Fibroblast of lung (primary cell): Measurements from ENCODE around the gene LDHAL6A. TPM values are rescaled to one million over a fixed set of nuclear protein-coding genes. Genes with fewer than 3 reads are reported as not detected.

ENCODE experiments used
- DNase-seq, 2 donors: peaks; one replicate each; pipeline versions ENCODE4 v3.0.0 to v3.0.0-alpha.2; 2010; ENCODE audit warnings: low read depth in 2 of 2
- H2AFZ ChIP-seq: 2 replicates; pipeline ENCODE4 v1.5.1; 2012; ENCODE audit warnings: low read length, control low read depth, inconsistent platforms
- H3K27ac ChIP-seq: 2 replicates; pipeline ENCODE4 v1.5.1; 2011; ENCODE audit warnings: low read length, control low read depth; ENCODE audit not compliant: insufficient read depth
- H3K27me3 ChIP-seq: 2 replicates; pipeline ENCODE4 v1.5.1; 2011; ENCODE audit warnings: mild to moderate bottlenecking, low read length; ENCODE audit not compliant: control insufficient read depth, insufficient read depth
- H3K36me3 ChIP-seq: 2 replicates; pipeline ENCODE4 v1.5.1; 2011; ENCODE audit warnings: low read length; ENCODE audit not compliant: control insufficient read depth, insufficient read depth
- H3K4me1 ChIP-seq: 2 replicates; pipeline ENCODE4 v1.5.1; 2011; ENCODE audit warnings: low read length; ENCODE audit not compliant: control insufficient read depth, insufficient read depth; ENCODE audit errors: extremely low read depth
- H3K4me2 ChIP-seq: 2 replicates; pipeline ENCODE4 v1.5.1; 2011; ENCODE audit warnings: low read length, control low read depth; ENCODE audit not compliant: insufficient read depth; ENCODE audit errors: extremely low read depth
- H3K4me3 ChIP-seq, 4 experiments: fragments of 200-600 bp in 1 of 4; sonication (generic) in 1 of 4; replicated peaks in 1 of 4; 2 replicates each; pipeline ENCODE4 v1.5.1; 2011 to 2016; ENCODE audit warnings: low read length in 4 of 4, low read depth in 3 of 4, mild to moderate bottlenecking in 3 of 4, control low read depth in 2 of 4, inconsistent platforms in 1 of 4, mixed read lengths in 1 of 4; ENCODE audit not compliant: insufficient read depth in 1 of 4; ENCODE audit errors: control extremely low read depth in 1 of 4
- H3K79me2 ChIP-seq: 2 replicates; pipeline ENCODE4 v1.5.1; 2012; ENCODE audit warnings: mild to moderate bottlenecking, low read length, inconsistent platforms; ENCODE audit not compliant: control insufficient read depth, insufficient read depth
- H3K9ac ChIP-seq: 2 replicates; pipeline ENCODE4 v1.5.1; 2011; ENCODE audit warnings: mild to moderate bottlenecking, low read length, control low read depth; ENCODE audit not compliant: insufficient read depth
- H3K9me3 ChIP-seq: 2 replicates; pipeline ENCODE4 v1.5.1; 2012; ENCODE audit warnings: low read depth, low read length; ENCODE audit not compliant: control insufficient read depth, insufficient read depth
- H4K20me1 ChIP-seq: 2 replicates; pipeline ENCODE4 v1.5.1; 2011; ENCODE audit warnings: low read length; ENCODE audit not compliant: control insufficient read depth, insufficient read depth; ENCODE audit errors: extremely low read depth
- CTCF ChIP-seq, 2 donors: IDR thresholded peaks in 1 of 2; conservative IDR thresholded peaks in 1 of 2; 1 replicate in 1 of 2; 2 replicates in 1 of 2; pipeline ENCODE4 v1.5.1; 2011 to 2012; ENCODE audit warnings: low read length in 2 of 2, control low read depth in 1 of 2, inconsistent platforms in 1 of 2, low read depth in 1 of 2, mild to moderate bottlenecking in 1 of 2
- EZH2 ChIP-seq: IDR thresholded peaks from 2 replicates; pipeline ENCODE4 v1.5.1; 2012; ENCODE audit warnings: low read length, control low read depth, mild to moderate bottlenecking; ENCODE audit errors: missing control alignments
- polyA plus RNA-seq, 2 donors: library from polyadenylated mRNA; depleted of rRNA in 1 of 2; stranded (reverse) in 1 of 2; unstranded in 1 of 2; fragments of >200 nt; gene quantifications; 2 replicates each; pipeline ENCODE4 v1.2.1, GENCODE V29; 2011 to 2012; ENCODE audit warnings: missing spikeins in 1 of 2
- total RNA-seq: library from RNA; depleted of rRNA; stranded (reverse); fragments of >200 nt; gene quantifications from 2 replicates; pipeline ENCODE4 v1.2.1, GENCODE V29; 2014

The LDHAL6A gene
- total and polyA plus RNA-seq, 2 donors (not counting 1 experiment from before 2014, with no cell fraction given): not detected

- Histone ChIP-seq H3K4me2 (no peak overlapping the region), H3K9me3 (no peaks in the 10 kb centered on the region), H3K9ac (no peak overlapping the region), H3K36me3 (no peaks in the 10 kb centered on the region), H2AFZ (no peak overlapping the region), H4K20me1 (no peaks in the 10 kb centered on the region), H3K27ac (no peak overlapping the region), H3K79me2 (no peaks in the 10 kb centered on the region), H3K4me1 (no peaks in the 10 kb centered on the region), H3K4me3 (no peak overlapping the region), H3K27me3 (no peaks in the 10 kb centered on the region)
- TF ChIP-seq EZH2 (no peak), CTCF (conservative IDR thresholded peaks at IDR 0.05 in 1 of 2, IDR thresholded peaks at IDR 0.05 in 1 of 2; ENCODE audit: low read depth in 1 of 2, low read length in 2 of 2) (no peak)
- no peak for DNase-seq
Measured at GRCh38 chr11:18449251-18449650, 6.4 kb upstream of the LDHAL6A start.

- no peaks in the 10 kb centered on the region for H3K9me3 ChIP-seq
- H3K4me2 ChIP-seq: no peak overlapping the region
- H3K27me3 ChIP-seq: no peaks in the 10 kb centered on the region
- no peak overlapping the region for H2AFZ ChIP-seq
- no peaks in the 10 kb centered on the region for H3K79me2 ChIP-seq
- no peaks in the 10 kb centered on the region for H3K4me1 ChIP-seq
- peak in 1 of 2 donors; percentile 28 for DNase-seq
- H3K9ac ChIP-seq: no peak overlapping the region
- H4K20me1 ChIP-seq: no peaks in the 10 kb centered on the region
- no peak overlapping the region for H3K27ac ChIP-seq
- no peaks in the 10 kb centered on the region for H3K36me3 ChIP-seq
- TF ChIP-seq CTCF (conservative IDR thresholded peaks at IDR 0.05 in 1 of 2, IDR thresholded peaks at IDR 0.05 in 1 of 2; ENCODE audit: low read depth in 1 of 2, low read length in 2 of 2) (no peak), EZH2 (no peak)
- no peak overlapping the region for H3K4me3 ChIP-seq
Measured at GRCh38 chr11:18452927-18453326, 2.7 kb upstream of the LDHAL6A start.

GRCh38 chr11:18457450-18457849, 1.8 kb downstream of the LDHAL6A start:
- Histone ChIP-seq H2AFZ (no peak overlapping the region), H3K4me2 (no peak overlapping the region), H3K79me2 (no peaks in the 10 kb centered on the region), H3K9me3 (no peaks in the 10 kb centered on the region), H3K36me3 (no peaks in the 10 kb centered on the region), H3K4me1 (no peaks in the 10 kb centered on the region), H3K27ac (no peak overlapping the region), H4K20me1 (no peaks in the 10 kb centered on the region), H3K4me3 (no peak overlapping the region), H3K27me3 (no peaks in the 10 kb centered on the region), H3K9ac (no peak overlapping the region)
- no peak for TF ChIP-seq EZH2
- TF ChIP-seq CTCF (conservative IDR thresholded peaks at IDR 0.05 in 1 of 2, IDR thresholded peaks at IDR 0.05 in 1 of 2; ENCODE audit: low read depth in 1 of 2, low read length in 2 of 2): no peak
- peak in 1 of 2 donors; percentile 49 for DNase-seq
